GM19324 (cell line): ENCODE results near the gene AGAP1.
"Not testable (repeated sequence)": the region's sequence is repeated elsewhere in the genome, so short reads cannot be mapped to it uniquely, and the experiment has no call there.

Source experiments
- ATAC-seq: cut with Tn5 transposase; IDR thresholded peaks from one replicate; pipeline ENCODE4 v1.9.1; 2021; ENCODE audit warnings: mild to moderate bottlenecking, moderate library complexity; ENCODE audit not compliant: unreplicated experiment, low FRiP score

The AGAP1 gene

DNA sequence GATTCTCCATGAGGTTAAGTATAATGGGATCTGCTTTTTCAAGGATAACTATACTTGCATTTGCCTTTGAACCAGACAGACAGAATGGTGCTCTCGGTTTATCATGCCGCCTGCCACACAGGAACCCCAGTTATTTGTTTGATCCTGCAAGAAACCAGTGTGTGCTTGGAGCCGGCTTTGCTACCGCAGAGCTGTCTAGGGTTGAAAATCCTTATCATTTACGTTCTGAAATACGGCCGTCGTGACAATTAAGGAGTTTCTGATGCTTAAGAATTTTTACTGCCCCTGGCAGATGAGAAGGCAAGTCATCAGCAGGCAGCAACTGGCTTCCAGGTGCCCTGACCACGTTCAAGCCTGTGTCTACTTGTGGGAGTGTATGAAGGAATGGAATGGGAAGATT is 562.3 kb downstream of the AGAP1 start:
- no peak for ATAC-seq

DNA sequence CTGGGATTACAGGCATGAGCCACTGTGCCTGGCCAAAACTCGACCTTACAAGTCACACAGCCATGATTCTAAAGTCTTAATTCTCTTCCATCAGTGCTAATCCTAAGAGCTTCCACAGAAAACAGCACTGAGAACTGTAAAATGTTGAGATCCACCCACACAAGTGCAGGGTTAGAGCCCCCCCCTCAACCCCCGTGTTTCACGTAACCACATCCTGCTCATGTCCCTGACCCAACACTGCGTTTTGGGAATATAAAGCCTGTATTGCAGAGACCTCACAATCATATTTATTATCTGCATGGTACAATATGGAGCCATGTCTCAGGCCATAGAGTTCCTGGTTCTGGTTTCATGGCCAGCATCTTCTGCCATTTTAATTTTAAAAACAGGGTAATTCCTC is 563.5 kb downstream of the AGAP1 start:
- no peak for ATAC-seq

GRCh38 chr2:236061497-236061896 is 567.7 kb downstream of the AGAP1 start:
- no peak for ATAC-seq

DNA sequence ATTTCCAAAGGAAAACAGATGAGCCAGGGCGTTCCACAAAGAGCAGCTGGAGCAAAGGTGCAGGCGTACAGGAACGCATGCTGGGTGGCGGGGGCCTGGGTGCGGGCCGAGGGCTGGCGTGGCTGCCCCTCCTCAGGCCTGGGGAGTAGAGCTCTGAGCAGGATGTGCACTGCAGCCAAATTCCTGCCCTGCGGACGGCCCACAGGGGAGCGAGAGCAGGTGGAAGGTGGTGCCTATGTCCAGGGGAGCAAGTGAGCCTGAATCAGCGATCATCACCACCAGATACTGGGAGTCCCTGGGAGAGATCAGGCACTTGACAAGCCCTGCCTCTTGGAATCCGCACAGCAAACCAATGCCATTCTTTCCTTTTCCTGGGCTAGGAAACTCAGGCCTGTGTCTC is 568.1 kb downstream of the AGAP1 start:
- ATAC-seq: no peak

GRCh38 chr2:236062806-236063205 is 569.0 kb downstream of the AGAP1 start:
- ATAC-seq: not testable (repeated sequence)

- ATAC-seq: no peak
These were observed 570.2 kb downstream of the AGAP1 start for GRCh38 chr2:236063994-236064393.

DNA sequence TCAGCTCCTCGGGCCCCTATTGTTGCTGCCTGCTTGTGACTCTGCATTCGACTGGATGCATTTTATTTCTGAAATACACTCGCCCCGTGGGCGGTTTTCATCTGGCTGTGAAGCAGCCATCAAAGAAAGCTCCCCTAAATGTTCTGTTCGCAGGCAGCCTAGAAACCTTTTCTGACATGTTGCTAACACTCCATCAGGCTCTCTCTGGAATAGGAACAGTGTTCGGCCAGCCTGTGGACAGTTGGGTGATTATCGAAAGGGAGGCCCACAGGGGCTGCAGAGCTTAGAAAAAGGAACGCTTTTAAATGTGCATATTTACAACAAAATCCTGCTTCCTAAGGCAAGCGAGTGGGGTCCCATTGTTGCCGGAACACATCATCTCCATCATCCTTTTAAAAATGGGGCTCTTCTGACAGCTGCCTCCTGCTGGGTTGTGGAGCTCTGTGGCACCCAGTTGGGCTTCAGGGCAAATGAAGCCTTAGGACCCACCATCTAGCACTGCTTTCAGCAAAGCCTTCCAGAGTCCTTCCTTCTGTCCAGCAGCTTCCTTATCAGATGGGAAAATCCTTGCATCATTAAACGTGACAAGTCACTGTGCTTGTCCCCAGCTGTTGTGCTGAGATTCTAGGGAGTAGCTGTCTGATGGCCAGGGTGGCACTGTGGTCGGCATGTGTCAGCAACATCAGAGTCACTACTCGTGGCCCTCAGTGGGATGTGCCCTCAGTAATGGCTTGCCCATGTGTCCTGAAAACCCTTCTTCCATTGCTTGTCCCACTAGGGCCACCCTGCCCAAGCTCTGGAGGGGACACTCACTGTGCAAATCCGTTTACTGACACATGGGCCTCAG is 571.7 kb downstream of the AGAP1 start:
- ATAC-seq: no peak

DNA sequence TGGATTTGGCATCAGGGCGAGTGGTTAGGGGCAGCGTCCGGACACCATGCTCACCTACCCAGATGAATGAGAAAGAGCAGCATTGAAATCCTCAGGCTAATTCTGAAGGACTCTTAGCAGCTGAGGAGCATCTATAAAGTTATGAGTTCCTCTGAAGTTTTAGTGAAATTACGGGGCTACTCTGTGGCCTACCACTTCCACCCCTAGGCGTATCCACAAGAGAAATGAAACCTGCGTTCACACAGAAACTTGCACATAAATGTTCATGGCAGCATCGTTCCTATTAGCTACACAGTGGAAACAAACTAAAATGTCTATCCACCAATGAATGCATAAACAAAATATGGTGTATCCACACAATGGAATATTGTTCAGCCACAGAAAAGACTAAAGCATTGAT is 576.4 kb downstream of the AGAP1 start:
- ATAC-seq: no peak

- no peak for ATAC-seq
These were observed 579.4 kb downstream of the AGAP1 start for GRCh38 chr2:236073246-236073645.

DNA sequence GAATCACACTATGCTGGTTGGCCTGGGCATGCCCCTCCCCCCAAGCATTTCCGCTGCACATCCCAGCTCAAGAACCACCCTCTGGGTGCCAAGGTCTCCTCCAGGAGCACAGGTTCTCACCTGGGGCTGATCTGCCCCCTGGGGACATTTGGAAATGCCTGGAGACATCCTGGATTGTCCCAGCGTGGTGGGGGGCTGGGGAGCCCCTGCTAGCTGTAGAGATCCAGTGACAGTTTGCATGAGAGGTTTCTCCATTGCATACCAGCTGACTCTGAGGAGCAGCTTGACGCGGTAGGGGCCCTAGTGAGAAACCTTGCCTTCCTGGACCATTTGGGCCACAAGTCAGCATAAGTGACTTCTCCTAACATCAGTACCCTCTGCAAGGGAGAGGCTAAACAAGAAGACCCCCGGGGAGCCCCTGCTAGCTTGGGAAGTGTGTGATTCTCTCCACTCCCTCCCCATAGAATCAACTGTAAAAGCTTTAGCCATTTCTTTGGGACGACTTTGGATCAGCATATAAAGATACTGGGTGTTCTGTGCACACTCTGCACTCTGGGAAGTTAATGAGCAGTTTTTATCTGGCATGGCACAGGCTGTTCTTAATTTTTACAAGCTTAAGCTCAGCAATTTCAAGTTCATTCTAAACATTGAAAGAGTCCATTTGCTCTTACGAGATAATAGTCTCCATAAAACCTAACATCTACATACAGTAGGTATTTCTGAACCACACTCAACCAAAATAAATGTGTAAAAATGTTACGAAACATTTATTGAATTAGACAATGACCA is 580.2 kb downstream of the AGAP1 start:
- no peak for ATAC-seq

DNA sequence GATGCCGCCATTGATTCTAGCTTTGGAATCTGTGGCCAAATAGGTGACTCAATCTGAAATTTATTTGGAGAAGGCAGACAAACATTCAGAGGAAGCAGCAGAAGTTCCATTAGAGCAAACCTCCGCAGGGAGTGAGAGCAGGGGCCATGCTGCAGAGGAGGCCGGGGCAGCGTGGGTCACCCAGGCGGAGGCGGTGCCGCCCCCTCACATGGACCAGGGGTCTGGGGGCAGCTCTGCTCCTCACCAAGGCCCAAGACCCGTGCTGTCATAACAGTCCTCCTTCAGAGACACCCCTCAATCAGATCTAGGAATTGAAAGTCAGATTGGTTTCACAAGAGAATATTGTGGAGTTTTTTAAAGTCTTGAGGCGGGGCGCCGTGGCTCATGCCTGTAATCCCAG is 582.0 kb downstream of the AGAP1 start:
- ATAC-seq: no peak

- ATAC-seq: no peak
These were observed 584.7 kb downstream of the AGAP1 start for GRCh38 chr2:236078297-236079255.

GRCh38 chr2:236080412-236080811 is 586.6 kb downstream of the AGAP1 start:
- ATAC-seq: no peak

- ATAC-seq: no peak
These were observed 587.3 kb downstream of the AGAP1 start for GRCh38 chr2:236081171-236081570.

GRCh38 chr2:236082061-236082460 is 588.2 kb downstream of the AGAP1 start:
- no peak for ATAC-seq

DNA sequence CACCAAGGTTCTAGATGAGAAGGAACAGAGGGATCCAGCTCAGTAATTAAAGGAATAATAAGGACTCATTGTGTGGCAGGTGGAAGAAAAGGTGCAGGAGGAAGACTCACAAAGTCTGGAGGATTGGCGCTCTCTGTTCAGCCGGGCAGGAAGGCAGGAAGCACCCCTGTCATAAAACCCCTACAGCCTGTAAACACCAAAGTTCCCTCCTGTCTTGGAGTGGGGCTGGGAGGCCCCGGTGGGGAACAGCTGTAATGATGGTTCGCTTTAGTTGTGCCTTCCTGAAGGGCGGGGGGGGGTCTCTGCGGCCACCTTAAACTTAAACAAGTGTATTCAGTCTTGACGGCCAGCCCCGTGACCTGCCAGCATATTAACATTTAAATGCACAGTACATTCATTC is 590.1 kb downstream of the AGAP1 start:
- no peak for ATAC-seq

DNA sequence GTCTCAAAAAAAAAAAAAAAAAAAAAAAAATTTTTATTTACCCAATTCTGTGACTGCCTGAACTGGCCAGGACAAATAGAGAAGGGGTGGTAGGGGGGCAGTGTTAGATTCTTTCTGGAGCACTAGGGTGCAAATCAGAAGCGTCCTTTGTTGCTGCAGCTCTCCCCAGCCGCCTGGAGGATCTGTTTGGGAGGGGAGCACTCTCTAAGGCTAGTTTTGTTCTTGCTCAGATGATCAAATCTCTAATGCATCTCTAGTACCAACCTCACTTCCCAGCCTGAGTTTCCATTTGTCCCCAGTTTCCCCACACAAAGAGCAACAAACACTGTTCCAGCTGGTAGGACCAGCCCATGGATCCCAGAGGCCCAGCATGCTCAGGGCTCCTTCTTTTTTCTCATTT is 591.4 kb downstream of the AGAP1 start:
- ATAC-seq: no peak

- ATAC-seq: no peak
These were observed 591.8 kb downstream of the AGAP1 start for GRCh38 chr2:236085647-236086046.

GRCh38 chr2:236086403-236086970 is 592.6 kb downstream of the AGAP1 start:
- no peak for ATAC-seq

DNA sequence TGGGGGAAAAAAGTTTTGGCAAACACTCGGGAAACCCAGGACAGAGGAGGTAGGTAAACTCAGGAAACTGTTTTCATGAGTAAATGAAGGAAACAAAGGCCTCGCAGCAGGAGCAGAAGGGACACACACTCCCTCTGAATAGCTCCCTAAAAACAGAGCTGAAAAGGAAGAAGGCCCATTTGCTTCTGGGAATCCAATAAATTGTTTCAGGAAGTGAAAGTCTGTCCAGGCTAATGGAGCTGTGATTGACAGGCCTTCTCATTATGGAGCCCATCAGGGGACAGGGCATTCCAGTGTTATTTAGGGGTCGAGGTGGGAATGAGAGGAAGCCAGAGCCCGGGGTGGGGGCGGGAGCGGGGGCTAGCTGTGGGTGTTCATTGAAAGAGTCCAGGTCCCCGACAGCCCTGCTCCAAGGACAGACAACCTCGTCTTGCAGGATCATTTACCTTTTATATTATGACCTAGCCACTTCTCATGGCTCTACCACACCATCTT is 593.2 kb downstream of the AGAP1 start:
- ATAC-seq: no peak
